SK-N-SH treated with all-trans-retinoic acid at 6 μM for 48 hours (cell line): ENCODE results near the gene POU3F1.

ENCODE experiments used
- CSDC2 ChIP-seq: fragments of 250-450 bp; sonication (Bioruptor Pico); IDR thresholded peaks from 2 replicates; pipeline ENCODE4 v1.5.0; 2020; ENCODE audit warnings: mild to moderate bottlenecking, moderate library complexity
- ESRRG ChIP-seq: fragments of 250-450 bp; sonication (Bioruptor Pico); IDR thresholded peaks from 2 replicates; pipeline ENCODE4 v1.6.1; 2021; ENCODE audit warnings: mild to moderate bottlenecking
- RARB ChIP-seq: fragments of 250-450 bp; sonication (Bioruptor Pico); IDR thresholded peaks from 2 replicates; pipeline ENCODE4 v1.8.0; 2021; ENCODE audit warnings: mild to moderate bottlenecking, moderate library complexity
- SNAI2 ChIP-seq: fragments of 250-450 bp; sonication (Bioruptor Pico); IDR thresholded peaks from 2 replicates; pipeline ENCODE4 v1.5.0; 2020; ENCODE audit warnings: mild to moderate bottlenecking, moderate library complexity
- TOX ChIP-seq: fragments of 250-450 bp; sonication (Bioruptor Pico); IDR thresholded peaks from 2 replicates; pipeline ENCODE4 v1.8.0; 2021; ENCODE audit warnings: mild to moderate bottlenecking, moderate library complexity, borderline replicate concordance
- ZFP30 ChIP-seq: fragments of 450-650 bp; formaldehyde crosslinking; IDR thresholded peaks from 2 replicates; pipeline ENCODE4 v1.5.0; 2022; ENCODE audit warnings: mild to moderate bottlenecking, moderate library complexity
- ZNF70 ChIP-seq: fragments of 450-650 bp; formaldehyde crosslinking; IDR thresholded peaks from 2 replicates; pipeline ENCODE4 v1.5.0; 2020; ENCODE audit warnings: mild to moderate bottlenecking, moderate library complexity
- ZNF8 ChIP-seq: fragments of 450-650 bp; formaldehyde crosslinking; IDR thresholded peaks from 2 replicates; pipeline ENCODE4 v1.5.0; 2020; ENCODE audit warnings: mild to moderate bottlenecking, moderate library complexity
- TF ChIP-seq, protein P1 (sequence below): fragments of 250-450 bp; sonication (Bioruptor Pico); IDR thresholded peaks from 2 replicates; pipeline ENCODE4 v1.8.0; 2020; ENCODE audit warnings: mild to moderate bottlenecking, moderate library complexity, borderline replicate concordance
- TF ChIP-seq, protein P2 (sequence below): fragments of 250-450 bp; sonication (Bioruptor Pico); IDR thresholded peaks from 2 replicates; pipeline ENCODE4 v1.5.1; 2020; ENCODE audit warnings: low read depth, mild to moderate bottlenecking, moderate library complexity

DNA sequence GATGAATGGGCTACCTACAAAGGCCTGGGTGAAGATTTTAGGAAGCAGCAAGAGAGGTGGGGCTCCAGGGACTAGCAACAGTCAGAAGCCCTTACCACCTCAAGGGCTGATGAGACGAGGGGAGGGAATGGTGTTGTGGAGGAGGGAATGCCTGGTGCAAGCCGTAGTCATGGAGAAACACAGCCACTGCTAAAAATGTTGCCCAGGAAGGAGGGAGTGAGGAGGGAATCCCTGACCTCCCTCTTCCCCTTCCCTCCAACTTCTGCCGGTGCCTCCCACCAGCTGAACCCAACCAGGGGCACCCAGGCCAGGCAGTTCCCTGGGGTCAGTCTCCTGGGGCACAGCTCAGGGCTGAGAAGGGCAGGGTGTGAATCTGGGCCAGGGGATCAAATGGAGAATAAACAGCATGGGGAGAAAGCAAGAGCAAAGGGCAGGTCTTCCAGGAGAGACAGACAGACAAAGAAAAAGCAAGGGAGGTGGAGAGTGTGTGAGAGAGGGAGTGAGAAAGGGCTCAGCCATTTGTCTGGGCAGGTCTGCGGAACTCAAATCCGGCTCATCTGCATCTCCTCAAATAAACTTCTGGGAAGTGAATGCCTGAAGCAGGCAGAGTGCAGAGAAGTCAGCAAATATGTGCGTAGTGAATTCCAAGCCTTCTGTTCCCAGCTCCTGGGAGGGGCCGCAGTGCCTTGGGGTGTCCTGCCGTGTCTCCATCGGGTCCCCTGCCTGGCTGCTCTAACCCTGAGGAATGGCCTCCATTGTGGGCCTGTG, 27.1 kb upstream of the POU3F1 start:
- no peak for TF ChIP-seq RARB
- TF ChIP-seq ZFP30 (CRISPR knock-in tag): no peak
- TF ChIP-seq, protein P1, sequence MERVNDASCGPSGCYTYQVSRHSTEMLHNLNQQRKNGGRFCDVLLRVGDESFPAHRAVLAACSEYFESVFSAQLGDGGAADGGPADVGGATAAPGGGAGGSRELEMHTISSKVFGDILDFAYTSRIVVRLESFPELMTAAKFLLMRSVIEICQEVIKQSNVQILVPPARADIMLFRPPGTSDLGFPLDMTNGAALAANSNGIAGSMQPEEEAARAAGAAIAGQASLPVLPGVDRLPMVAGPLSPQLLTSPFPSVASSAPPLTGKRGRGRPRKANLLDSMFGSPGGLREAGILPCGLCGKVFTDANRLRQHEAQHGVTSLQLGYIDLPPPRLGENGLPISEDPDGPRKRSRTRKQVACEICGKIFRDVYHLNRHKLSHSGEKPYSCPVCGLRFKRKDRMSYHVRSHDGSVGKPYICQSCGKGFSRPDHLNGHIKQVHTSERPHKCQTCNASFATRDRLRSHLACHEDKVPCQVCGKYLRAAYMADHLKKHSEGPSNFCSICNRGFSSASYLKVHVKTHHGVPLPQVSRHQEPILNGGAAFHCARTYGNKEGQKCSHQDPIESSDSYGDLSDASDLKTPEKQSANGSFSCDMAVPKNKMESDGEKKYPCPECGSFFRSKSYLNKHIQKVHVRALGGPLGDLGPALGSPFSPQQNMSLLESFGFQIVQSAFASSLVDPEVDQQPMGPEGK (CRISPR knock-in tag): no peak
- TF ChIP-seq, protein P2, sequence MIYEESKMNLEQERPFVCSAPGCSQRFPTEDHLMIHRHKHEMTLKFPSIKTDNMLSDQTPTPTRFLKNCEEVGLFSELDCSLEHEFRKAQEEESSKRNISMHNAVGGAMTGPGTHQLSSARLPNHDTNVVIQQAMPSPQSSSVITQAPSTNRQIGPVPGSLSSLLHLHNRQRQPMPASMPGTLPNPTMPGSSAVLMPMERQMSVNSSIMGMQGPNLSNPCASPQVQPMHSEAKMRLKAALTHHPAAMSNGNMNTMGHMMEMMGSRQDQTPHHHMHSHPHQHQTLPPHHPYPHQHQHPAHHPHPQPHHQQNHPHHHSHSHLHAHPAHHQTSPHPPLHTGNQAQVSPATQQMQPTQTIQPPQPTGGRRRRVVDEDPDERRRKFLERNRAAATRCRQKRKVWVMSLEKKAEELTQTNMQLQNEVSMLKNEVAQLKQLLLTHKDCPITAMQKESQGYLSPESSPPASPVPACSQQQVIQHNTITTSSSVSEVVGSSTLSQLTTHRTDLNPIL (CRISPR knock-in tag): no peak
- TF ChIP-seq SNAI2: no peak
- TF ChIP-seq ZNF70: no peak
- no peak for TF ChIP-seq ESRRG (CRISPR knock-in tag)
- TF ChIP-seq TOX: no peak
- no peak for TF ChIP-seq ZNF8 (CRISPR knock-in tag)
- no peak for TF ChIP-seq CSDC2 (CRISPR knock-in tag)
